Measurements from ENCODE around the gene ATP11C. TPM values are rescaled to one million over a fixed set of nuclear protein-coding genes. Genes with fewer than 3 reads are reported as not detected.
A peak's percentile ranks its signal among the peaks of the same experiment; 100 is the strongest.

ATP11C gene
- total RNA-seq, 1 experiment from 2014 or later, result 19.0 TPM

- BruUV-seq (replicated peaks), result no TSS peak
- POLR2A ChIA-PET, result no interaction called here
- Mint-ChIP-seq H3K27me3 (ENCODE audit: insufficient read depth, unreplicated experiment) (peaks cover 16% of the 10 kb centered on the region), H3K4me1 (ENCODE audit: insufficient read depth, unreplicated experiment) (no peaks in the 10 kb centered on the region), H3K4me3 (ENCODE audit: unreplicated experiment) (no peak overlapping the region), H3K36me3 (ENCODE audit: insufficient read depth, unreplicated experiment) (peaks cover 7% of the 10 kb centered on the region), H3K9me3 (ENCODE audit: unreplicated experiment) (no peaks in the 10 kb centered on the region), H3K27ac (ENCODE audit: low read depth, unreplicated experiment) (no peak overlapping the region)
- CTCF ChIA-PET, result interaction anchor here (1.0 kb wide), 1 partner anchor 241 kb away, joined by 3 read pairs; no protein-coding TSS in a partner anchor
- TF ChIP-seq, protein P1, sequence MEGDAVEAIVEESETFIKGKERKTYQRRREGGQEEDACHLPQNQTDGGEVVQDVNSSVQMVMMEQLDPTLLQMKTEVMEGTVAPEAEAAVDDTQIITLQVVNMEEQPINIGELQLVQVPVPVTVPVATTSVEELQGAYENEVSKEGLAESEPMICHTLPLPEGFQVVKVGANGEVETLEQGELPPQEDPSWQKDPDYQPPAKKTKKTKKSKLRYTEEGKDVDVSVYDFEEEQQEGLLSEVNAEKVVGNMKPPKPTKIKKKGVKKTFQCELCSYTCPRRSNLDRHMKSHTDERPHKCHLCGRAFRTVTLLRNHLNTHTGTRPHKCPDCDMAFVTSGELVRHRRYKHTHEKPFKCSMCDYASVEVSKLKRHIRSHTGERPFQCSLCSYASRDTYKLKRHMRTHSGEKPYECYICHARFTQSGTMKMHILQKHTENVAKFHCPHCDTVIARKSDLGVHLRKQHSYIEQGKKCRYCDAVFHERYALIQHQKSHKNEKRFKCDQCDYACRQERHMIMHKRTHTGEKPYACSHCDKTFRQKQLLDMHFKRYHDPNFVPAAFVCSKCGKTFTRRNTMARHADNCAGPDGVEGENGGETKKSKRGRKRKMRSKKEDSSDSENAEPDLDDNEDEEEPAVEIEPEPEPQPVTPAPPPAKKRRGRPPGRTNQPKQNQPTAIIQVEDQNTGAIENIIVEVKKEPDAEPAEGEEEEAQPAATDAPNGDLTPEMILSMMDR (IDR thresholded peaks at IDR 0.05; ENCODE audit: unreplicated experiment), result no peak
- no peak for DNase-seq (ENCODE audit: unreplicated experiment)
- intact Hi-C loops (cut with micrococcal nuclease), result no loop called here
Measured at GRCh38 chrX:139815771-139816170, 117.1 kb downstream of the ATP11C start.

DNA sequence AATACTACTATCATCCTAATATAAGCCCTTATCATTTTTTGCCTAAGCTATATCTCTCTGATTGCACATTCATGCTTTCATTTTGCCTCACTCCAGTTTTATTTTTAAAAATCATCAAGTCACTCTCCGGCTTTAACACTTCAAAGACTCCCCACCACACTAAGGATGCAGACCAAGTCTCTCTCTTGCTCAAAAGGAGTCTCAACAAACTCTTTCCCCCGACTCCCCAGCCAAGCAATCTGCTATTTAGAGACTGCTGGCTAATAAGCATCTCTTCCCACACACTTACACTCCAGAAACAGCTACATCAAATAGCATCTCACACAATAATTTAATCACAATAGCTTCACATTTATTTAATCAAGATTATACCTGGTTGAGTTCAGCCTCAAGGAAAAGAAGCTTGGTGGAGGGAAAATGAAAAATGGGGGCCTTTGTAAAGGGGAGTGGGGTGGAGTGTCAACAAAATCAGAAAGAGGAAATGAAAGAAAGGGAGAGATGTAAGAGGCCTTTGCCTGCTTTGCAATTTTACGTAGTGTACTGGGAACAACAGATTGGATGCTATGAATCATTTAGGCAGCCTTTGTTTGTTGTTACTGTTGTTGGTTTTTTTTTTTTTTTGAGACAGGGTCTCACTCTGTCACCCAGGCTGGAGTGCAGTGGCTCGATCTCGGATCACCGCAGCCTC lies 120.8 kb downstream of the ATP11C start:
- CTCF ChIA-PET, result interaction anchor here (0.9 kb wide), 1 partner anchor 15 kb away, joined by 3 read pairs; no protein-coding TSS in a partner anchor
- Mint-ChIP-seq H3K27ac (ENCODE audit: low read depth, unreplicated experiment) (no peak overlapping the region), H3K36me3 (ENCODE audit: insufficient read depth, unreplicated experiment) (peaks cover 19% of the 10 kb centered on the region), H3K4me1 (ENCODE audit: insufficient read depth, unreplicated experiment) (no peaks in the 10 kb centered on the region), H3K9me3 (ENCODE audit: unreplicated experiment) (no peaks in the 10 kb centered on the region), H3K4me3 (ENCODE audit: unreplicated experiment) (no peak overlapping the region), H3K27me3 (ENCODE audit: insufficient read depth, unreplicated experiment) (peaks cover 16% of the 10 kb centered on the region)
- intact Hi-C loops (cut with micrococcal nuclease), result no loop called here
- DNase-seq (ENCODE audit: unreplicated experiment), result no peak
- POLR2A ChIA-PET, result no interaction called here
- TF ChIP-seq, protein P1 (IDR thresholded peaks at IDR 0.05; ENCODE audit: unreplicated experiment), result no peak
- BruUV-seq (replicated peaks), result no TSS peak

- H3K9me3 Mint-ChIP-seq (ENCODE audit: unreplicated experiment), result peaks cover 8% of the 10 kb centered on the region
Measured at GRCh38 chrX:139804482-139804881, 128.4 kb downstream of the ATP11C start.

DNA sequence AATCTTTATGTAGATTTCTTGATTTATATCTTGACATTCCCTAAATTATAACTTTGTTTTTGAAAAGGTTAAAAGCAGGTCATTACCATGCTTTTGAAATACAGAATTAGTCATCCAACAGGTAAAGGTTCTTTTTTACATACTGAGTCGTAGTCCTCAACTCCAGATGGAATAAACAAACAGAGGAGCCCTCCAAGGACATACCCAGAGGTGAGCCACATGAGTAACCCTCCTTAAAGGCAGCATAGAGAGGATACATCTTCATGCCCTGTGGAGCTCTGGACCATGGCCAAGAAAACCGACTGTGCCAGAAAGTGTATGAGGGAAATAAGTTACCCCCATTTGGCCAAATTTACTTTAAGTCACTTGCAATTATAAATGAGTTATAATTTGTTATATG lies 129.6 kb downstream of the ATP11C start:
- ChIA-PET POLR2A (interaction anchor here (0.6 kb wide), 2 partner anchors 21 to 354 kb away, joined by 3 read pairs; no protein-coding TSS in a partner anchor), CTCF (interaction anchor here (0.7 kb wide), 1 partner anchor 11 kb away, joined by 3 read pairs; no protein-coding TSS in a partner anchor)
- no peaks in the 10 kb centered on the region for H3K4me1 Mint-ChIP-seq (ENCODE audit: insufficient read depth, unreplicated experiment)
- BruUV-seq (replicated peaks), result no TSS peak
- H3K27ac Mint-ChIP-seq (ENCODE audit: low read depth, unreplicated experiment), result no peak overlapping the region
- TF ChIP-seq, protein P1 (IDR thresholded peaks at IDR 0.05; ENCODE audit: unreplicated experiment), result no peak
- no peak overlapping the region for H3K4me3 Mint-ChIP-seq (ENCODE audit: unreplicated experiment)
- peak; percentile 49 for DNase-seq (ENCODE audit: unreplicated experiment)
- peaks cover 18% of the 10 kb centered on the region for H3K36me3 Mint-ChIP-seq (ENCODE audit: insufficient read depth, unreplicated experiment)
- intact Hi-C loops (cut with micrococcal nuclease), result no loop called here
- H3K27me3 Mint-ChIP-seq (ENCODE audit: insufficient read depth, unreplicated experiment), result no peaks in the 10 kb centered on the region
- peaks cover 8% of the 10 kb centered on the region for H3K9me3 Mint-ChIP-seq (ENCODE audit: unreplicated experiment)

More at GRCh38 chrX:139804482-139804881, 128.4 kb downstream of the ATP11C start:
- H3K36me3 Mint-ChIP-seq (ENCODE audit: insufficient read depth, unreplicated experiment), result peaks cover 18% of the 10 kb centered on the region
- H3K4me1 Mint-ChIP-seq (ENCODE audit: insufficient read depth, unreplicated experiment), result no peaks in the 10 kb centered on the region
- no peak overlapping the region for H3K27ac Mint-ChIP-seq (ENCODE audit: low read depth, unreplicated experiment)
- H3K27me3 Mint-ChIP-seq (ENCODE audit: insufficient read depth, unreplicated experiment), result no peaks in the 10 kb centered on the region
- CTCF ChIA-PET, result no interaction called here
- intact Hi-C loops (cut with micrococcal nuclease), result no loop called here
- H3K4me3 Mint-ChIP-seq (ENCODE audit: unreplicated experiment), result no peak overlapping the region
- no TSS peak for BruUV-seq (replicated peaks)
- POLR2A ChIA-PET, result no interaction called here
- TF ChIP-seq, protein P1 (IDR thresholded peaks at IDR 0.05; ENCODE audit: unreplicated experiment), result no peak
- no peak for DNase-seq (ENCODE audit: unreplicated experiment)

All from MCF 10A (cell line).